Measurements from ENCODE around the gene MAML1. TPM values are rescaled to one million over a fixed set of nuclear protein-coding genes. Genes with fewer than 3 reads are reported as not detected.

MAML1 gene
- total and polyA plus RNA-seq, 2 experiments from 2014 or later = 14.4 to 35.8 TPM

GRCh38 chr5:179823937-179824744 lies 91.5 kb downstream of the MAML1 start:
- peaks cover 16% of the 10 kb centered on the region for H3K4me1 ChIP-seq (ENCODE audit: low read depth)
- TF ChIP-seq CTCF (IDR thresholded peaks at IDR 0.05; ENCODE audit: low read depth, low read length) = no peak
- H3K9me3 ChIP-seq (ENCODE audit: low read depth) = no peaks in the 10 kb centered on the region
- H3K27ac ChIP-seq = no peak overlapping the region
- no peaks in the 10 kb centered on the region for H3K27me3 ChIP-seq
- DNase-seq (ENCODE audit: low read depth in 1 of 2, low spot score in 1 of 2) = no peak
- H3K36me3 ChIP-seq = peaks cover 41% of the 10 kb centered on the region
- no peak overlapping the region for H3K4me3 ChIP-seq

- TF ChIP-seq CTCF (IDR thresholded peaks at IDR 0.05; ENCODE audit: low read depth, low read length) = no peak
- Histone ChIP-seq H3K27ac (no peak overlapping the region), H3K4me1 (ENCODE audit: low read depth) (peaks cover 13% of the 10 kb centered on the region), H3K4me3 (no peak overlapping the region), H3K36me3 (peaks cover 42% of the 10 kb centered on the region), H3K27me3 (no peaks in the 10 kb centered on the region), H3K9me3 (ENCODE audit: low read depth) (no peaks in the 10 kb centered on the region)
- no peak for DNase-seq (ENCODE audit: low read depth in 1 of 2, low spot score in 1 of 2)
Observed at GRCh38 chr5:179824745-179825112, 92.1 kb downstream of the MAML1 start.

DNA sequence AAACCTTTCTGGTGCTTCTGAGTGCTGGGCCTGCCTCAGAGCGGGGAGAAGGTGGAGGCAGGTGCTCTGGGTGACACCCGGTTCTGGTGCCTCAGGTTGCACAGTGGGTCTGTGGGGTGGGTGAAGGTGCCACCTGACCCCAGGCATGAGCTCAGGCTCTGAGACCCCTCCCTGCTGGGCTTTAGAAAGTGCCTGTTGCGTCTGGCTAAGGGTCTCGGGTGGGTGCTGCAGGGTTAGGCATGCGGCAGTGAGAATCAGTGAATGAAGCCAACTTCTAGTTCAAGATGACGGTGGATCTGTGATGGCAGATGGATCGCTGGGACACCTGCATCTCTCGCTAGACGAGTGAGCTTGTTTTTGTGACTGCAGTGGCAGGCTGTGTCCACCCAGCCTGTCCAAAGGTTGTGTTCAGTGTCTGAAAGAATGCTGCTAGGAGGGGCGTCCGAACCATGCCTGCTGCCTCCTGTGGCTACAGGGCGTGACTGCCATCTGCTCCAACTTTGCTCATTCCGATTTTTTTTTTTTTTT lies 93.1 kb downstream of the MAML1 start:
- no peak for TF ChIP-seq CTCF (IDR thresholded peaks at IDR 0.05; ENCODE audit: low read depth, low read length)
- Histone ChIP-seq H3K36me3 (peaks cover 47% of the 10 kb centered on the region), H3K9me3 (ENCODE audit: low read depth) (no peaks in the 10 kb centered on the region), H3K4me1 (ENCODE audit: low read depth) (peaks cover 8% of the 10 kb centered on the region), H3K27me3 (no peaks in the 10 kb centered on the region), H3K27ac (no peak overlapping the region), H3K4me3 (no peak overlapping the region)
- DNase-seq (ENCODE audit: low read depth in 1 of 2, low spot score in 1 of 2) = no peak

Other genes starting within 250 kb of the MAML1 start
- gene RUFY1, start 182.3 kb upstream of the MAML1 start, total RNA-seq = 19.4 and 33.6 TPM in 2 replicates
- gene RUFY1, start 182.3 kb upstream of the MAML1 start, polyA plus RNA-seq = 25.1 and 25.6 TPM in 2 replicates
- gene HNRNPH1, start 109.2 kb upstream of the MAML1 start, total RNA-seq = 467 and 569 TPM in 2 replicates
- 119 and 126 TPM in 2 replicates for gene HNRNPH1, start 109.2 kb upstream of the MAML1 start, polyA plus RNA-seq
- 0.18 TPM in 1 of 2 replicates, not detected in the other for gene CBY3, start 51.8 kb upstream of the MAML1 start, total RNA-seq
- gene CBY3, start 51.8 kb upstream of the MAML1 start, polyA plus RNA-seq = 0.18 and 2.6 TPM in 2 replicates
- gene CANX, start 33.9 kb upstream of the MAML1 start, total RNA-seq = 319 and 464 TPM in 2 replicates
- gene CANX, start 33.9 kb upstream of the MAML1 start, polyA plus RNA-seq = 286 and 358 TPM in 2 replicates
- 5.3 and 10.2 TPM in 2 replicates for gene LTC4S, start 61.2 kb downstream of the MAML1 start, total RNA-seq
- gene LTC4S, start 61.2 kb downstream of the MAML1 start, polyA plus RNA-seq = 7.8 and 14.0 TPM in 2 replicates
- gene MGAT4B, start 74.0 kb downstream of the MAML1 start, total RNA-seq = 192 and 196 TPM in 2 replicates
- gene MGAT4B, start 74.0 kb downstream of the MAML1 start, polyA plus RNA-seq = 184 and 221 TPM in 2 replicates
- 110 and 115 TPM in 2 replicates for gene SQSTM1, start 88.1 kb downstream of the MAML1 start, total RNA-seq
- gene SQSTM1, start 88.1 kb downstream of the MAML1 start, polyA plus RNA-seq = 108 and 144 TPM in 2 replicates
- gene MRNIP, start 126.0 kb downstream of the MAML1 start, total RNA-seq = 48.0 and 57.5 TPM in 2 replicates
- gene MRNIP, start 126.0 kb downstream of the MAML1 start, polyA plus RNA-seq = 28.8 and 40.3 TPM in 2 replicates
- gene TBC1D9B, start 175.1 kb downstream of the MAML1 start, total RNA-seq = 72.2 and 113 TPM in 2 replicates
- 63.6 and 64.5 TPM in 2 replicates for gene TBC1D9B, start 175.1 kb downstream of the MAML1 start, polyA plus RNA-seq